ENCODE data around the gene KIF17.

The KIF17 gene

GRCh38 chr1:20717452-20718342, at the start of gene KIF17:
Gene KIF17, minus strand, starts transcription at chr1:20718007. Its CDS starts 301 bp downstream, at chr1:20717706.
- TF ChIP-seq, protein P1, sequence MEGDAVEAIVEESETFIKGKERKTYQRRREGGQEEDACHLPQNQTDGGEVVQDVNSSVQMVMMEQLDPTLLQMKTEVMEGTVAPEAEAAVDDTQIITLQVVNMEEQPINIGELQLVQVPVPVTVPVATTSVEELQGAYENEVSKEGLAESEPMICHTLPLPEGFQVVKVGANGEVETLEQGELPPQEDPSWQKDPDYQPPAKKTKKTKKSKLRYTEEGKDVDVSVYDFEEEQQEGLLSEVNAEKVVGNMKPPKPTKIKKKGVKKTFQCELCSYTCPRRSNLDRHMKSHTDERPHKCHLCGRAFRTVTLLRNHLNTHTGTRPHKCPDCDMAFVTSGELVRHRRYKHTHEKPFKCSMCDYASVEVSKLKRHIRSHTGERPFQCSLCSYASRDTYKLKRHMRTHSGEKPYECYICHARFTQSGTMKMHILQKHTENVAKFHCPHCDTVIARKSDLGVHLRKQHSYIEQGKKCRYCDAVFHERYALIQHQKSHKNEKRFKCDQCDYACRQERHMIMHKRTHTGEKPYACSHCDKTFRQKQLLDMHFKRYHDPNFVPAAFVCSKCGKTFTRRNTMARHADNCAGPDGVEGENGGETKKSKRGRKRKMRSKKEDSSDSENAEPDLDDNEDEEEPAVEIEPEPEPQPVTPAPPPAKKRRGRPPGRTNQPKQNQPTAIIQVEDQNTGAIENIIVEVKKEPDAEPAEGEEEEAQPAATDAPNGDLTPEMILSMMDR (IDR thresholded peaks at IDR 0.05): no peak
- peak within 1 kb of the TSS; percentile 43 to 52 for H3K4me3 ChIP-seq
- peaks cover 0 to 37% of the 10 kb centered on the region in 2 donors for H3K27me3 ChIP-seq
- H3K36me3 ChIP-seq: no peaks in the 10 kb centered on the region
- intact Hi-C loops (cut with DNase I; ENCODE audit: low total_unique reads): loop anchor here (5.0 kb wide), 1 partner anchor 1180 kb away; no protein-coding TSS in a partner anchor
- no peak within 1 kb of the TSS for H3K27ac ChIP-seq
- DNase-seq: peak; percentile 66 to 80
- no peaks in the 10 kb centered on the region for H3K9me3 ChIP-seq
- H3K4me1 ChIP-seq: peaks cover 0 to 14% (median 10%) of the 10 kb centered on the region in 4 donors

- peaks cover 94 to 100% (median 96%) of the 10 kb centered on the region in 3 donors for H3K36me3 ChIP-seq
- H3K9me3 ChIP-seq: no peaks in the 10 kb centered on the region
- H3K4me3 ChIP-seq: no peak overlapping the region
- no peak for DNase-seq
- H3K4me1 ChIP-seq: no peaks in the 10 kb centered on the region
- TF ChIP-seq, protein P1 (IDR thresholded peaks at IDR 0.05): no peak
- H3K27me3 ChIP-seq: no peaks in the 10 kb centered on the region
- intact Hi-C loops (cut with DNase I; ENCODE audit: low total_unique reads): no loop called here
- H3K27ac ChIP-seq: no peak overlapping the region
Measured at GRCh38 chr1:20767271-20767670, 49.5 kb upstream of the KIF17 start.

GRCh38 chr1:20763417-20763816, 45.6 kb upstream of the KIF17 start:
- H3K9me3 ChIP-seq: no peaks in the 10 kb centered on the region
- H3K4me3 ChIP-seq: no peak overlapping the region
- H3K27ac ChIP-seq: no peak overlapping the region
- no peak for DNase-seq
- TF ChIP-seq, protein P1 (IDR thresholded peaks at IDR 0.05): no peak
- intact Hi-C loops (cut with DNase I; ENCODE audit: low total_unique reads): no loop called here
- H3K27me3 ChIP-seq: no peaks in the 10 kb centered on the region
- peaks cover 92 to 100% (median 96%) of the 10 kb centered on the region in 3 donors for H3K36me3 ChIP-seq
- no peaks in the 10 kb centered on the region for H3K4me1 ChIP-seq

DNA sequence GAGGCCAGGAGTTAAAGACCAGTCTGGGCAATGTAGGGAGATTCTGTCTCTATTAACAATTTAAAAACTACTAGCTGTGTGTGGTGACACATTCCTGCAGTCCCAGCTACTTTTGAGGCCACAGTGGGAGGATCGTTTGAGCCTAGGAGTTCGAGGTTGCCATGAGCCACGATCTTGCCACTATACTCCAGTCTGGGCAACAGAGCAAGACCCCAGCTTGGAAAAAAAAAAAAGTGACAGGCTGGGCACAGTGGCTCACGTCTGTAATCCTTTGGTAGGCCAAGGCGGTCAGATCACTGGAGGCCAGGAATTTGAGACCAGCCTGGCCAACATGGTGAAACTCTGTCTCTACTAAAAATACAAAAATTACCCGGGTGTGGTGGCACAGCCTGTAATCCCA, 42.5 kb upstream of the KIF17 start:
- no peaks in the 10 kb centered on the region for H3K4me1 ChIP-seq
- H3K9me3 ChIP-seq: no peaks in the 10 kb centered on the region
- DNase-seq: no peak
- intact Hi-C loops (cut with DNase I; ENCODE audit: low total_unique reads): no loop called here
- no peaks in the 10 kb centered on the region for H3K27me3 ChIP-seq
- no peak overlapping the region for H3K27ac ChIP-seq
- peaks cover 93 to 100% (median 95%) of the 10 kb centered on the region in 3 donors for H3K36me3 ChIP-seq
- TF ChIP-seq, protein P1 (IDR thresholded peaks at IDR 0.05): no peak
- H3K4me3 ChIP-seq: no peak overlapping the region

- H3K36me3 ChIP-seq: peaks cover 50 to 83% (median 64%) of the 10 kb centered on the region in 3 donors
- H3K4me1 ChIP-seq: no peaks in the 10 kb centered on the region
- no peaks in the 10 kb centered on the region for H3K9me3 ChIP-seq
- H3K27me3 ChIP-seq: no peaks in the 10 kb centered on the region
- TF ChIP-seq, protein P1 (IDR thresholded peaks at IDR 0.05): no peak
- no peak overlapping the region for H3K27ac ChIP-seq
- intact Hi-C loops (cut with DNase I; ENCODE audit: low total_unique reads): no loop called here
- no peak for DNase-seq
- H3K4me3 ChIP-seq: no peak overlapping the region
Measured at GRCh38 chr1:20753589-20753988, 35.8 kb upstream of the KIF17 start.

Data from tibial artery (tissue), 4 donors.